Umbilical cord (tissue), 2 donors: ENCODE measurements around the gene ZFP36L2. TPM values are rescaled to one million over a fixed set of nuclear protein-coding genes. Genes with fewer than 3 reads are reported as not detected.

Source experiments
- DNase-seq: peaks from one replicate; pipeline ENCODE4 v3.0.0-alpha.2; 2015; ENCODE audit warnings: low spot score
- total RNA-seq: library from RNA; depleted of rRNA; stranded (reverse); fragments of >200 nt; gene quantifications from one replicate; pipeline ENCODE4 v1.2.3, GENCODE V29; 2014; ENCODE audit warnings: low replicate concordance; ENCODE audit not compliant: insufficient read depth

ZFP36L2 gene, protein sequence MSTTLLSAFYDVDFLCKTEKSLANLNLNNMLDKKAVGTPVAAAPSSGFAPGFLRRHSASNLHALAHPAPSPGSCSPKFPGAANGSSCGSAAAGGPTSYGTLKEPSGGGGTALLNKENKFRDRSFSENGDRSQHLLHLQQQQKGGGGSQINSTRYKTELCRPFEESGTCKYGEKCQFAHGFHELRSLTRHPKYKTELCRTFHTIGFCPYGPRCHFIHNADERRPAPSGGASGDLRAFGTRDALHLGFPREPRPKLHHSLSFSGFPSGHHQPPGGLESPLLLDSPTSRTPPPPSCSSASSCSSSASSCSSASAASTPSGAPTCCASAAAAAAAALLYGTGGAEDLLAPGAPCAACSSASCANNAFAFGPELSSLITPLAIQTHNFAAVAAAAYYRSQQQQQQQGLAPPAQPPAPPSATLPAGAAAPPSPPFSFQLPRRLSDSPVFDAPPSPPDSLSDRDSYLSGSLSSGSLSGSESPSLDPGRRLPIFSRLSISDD
- total RNA-seq = 10.6 TPM

- peak; percentile 98 for DNase-seq
These were observed at the start of gene ZFP36L2 for GRCh38 chr2:43226558-43226954. Gene ZFP36L2, minus strand, starts transcription at chr2:43226606. Its CDS starts 291 bp downstream, at chr2:43226315.

- no peak for DNase-seq
These were observed 48.3 kb upstream of the ZFP36L2 start for GRCh38 chr2:43274721-43275120.

- DNase-seq = no peak
These were observed 47.6 kb upstream of the ZFP36L2 start for GRCh38 chr2:43274055-43274454.

- peak; percentile 68 for DNase-seq
These were observed 47.1 kb upstream of the ZFP36L2 start for GRCh38 chr2:43273529-43273928.

DNA sequence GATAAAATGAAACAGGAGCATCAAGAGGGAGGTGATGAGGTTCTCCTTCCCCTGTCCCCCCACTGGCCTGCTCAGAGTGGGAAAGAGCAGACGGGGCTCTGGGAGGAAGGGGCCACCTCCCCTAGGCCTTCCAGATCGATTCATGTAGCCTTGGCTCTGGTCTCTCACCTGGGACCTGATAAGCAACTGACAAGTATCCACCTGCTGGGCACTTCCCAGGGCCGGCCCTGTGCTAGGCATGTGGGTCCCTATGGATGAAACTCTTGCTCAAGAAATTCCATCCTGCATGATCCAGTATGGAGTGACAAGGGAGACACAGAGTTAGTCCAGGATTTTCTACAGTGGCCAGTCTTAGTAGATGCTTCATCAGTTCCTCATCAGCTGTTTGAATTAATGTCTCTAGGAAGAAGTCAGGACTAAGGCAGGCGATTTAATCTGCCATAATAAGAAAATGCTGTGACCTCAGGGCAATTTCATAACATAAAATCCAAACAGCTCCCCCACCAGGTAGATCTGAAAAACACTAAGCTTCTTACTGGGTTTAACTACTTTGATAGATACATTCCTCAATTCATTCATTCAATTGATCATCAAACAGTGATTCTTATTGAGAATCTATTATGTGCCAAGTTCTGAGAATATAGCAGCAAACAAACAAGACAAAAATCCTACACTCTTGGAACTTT, 44.7 kb upstream of the ZFP36L2 start:
- no peak for DNase-seq

- no peak for DNase-seq
These were observed 44.1 kb upstream of the ZFP36L2 start for GRCh38 chr2:43270461-43270860.

- peak; percentile 93 for DNase-seq
These were observed 43.3 kb upstream of the ZFP36L2 start for GRCh38 chr2:43269706-43270105.

GRCh38 chr2:43269074-43269572, 42.7 kb upstream of the ZFP36L2 start:
- DNase-seq = peak; percentile 89

DNA sequence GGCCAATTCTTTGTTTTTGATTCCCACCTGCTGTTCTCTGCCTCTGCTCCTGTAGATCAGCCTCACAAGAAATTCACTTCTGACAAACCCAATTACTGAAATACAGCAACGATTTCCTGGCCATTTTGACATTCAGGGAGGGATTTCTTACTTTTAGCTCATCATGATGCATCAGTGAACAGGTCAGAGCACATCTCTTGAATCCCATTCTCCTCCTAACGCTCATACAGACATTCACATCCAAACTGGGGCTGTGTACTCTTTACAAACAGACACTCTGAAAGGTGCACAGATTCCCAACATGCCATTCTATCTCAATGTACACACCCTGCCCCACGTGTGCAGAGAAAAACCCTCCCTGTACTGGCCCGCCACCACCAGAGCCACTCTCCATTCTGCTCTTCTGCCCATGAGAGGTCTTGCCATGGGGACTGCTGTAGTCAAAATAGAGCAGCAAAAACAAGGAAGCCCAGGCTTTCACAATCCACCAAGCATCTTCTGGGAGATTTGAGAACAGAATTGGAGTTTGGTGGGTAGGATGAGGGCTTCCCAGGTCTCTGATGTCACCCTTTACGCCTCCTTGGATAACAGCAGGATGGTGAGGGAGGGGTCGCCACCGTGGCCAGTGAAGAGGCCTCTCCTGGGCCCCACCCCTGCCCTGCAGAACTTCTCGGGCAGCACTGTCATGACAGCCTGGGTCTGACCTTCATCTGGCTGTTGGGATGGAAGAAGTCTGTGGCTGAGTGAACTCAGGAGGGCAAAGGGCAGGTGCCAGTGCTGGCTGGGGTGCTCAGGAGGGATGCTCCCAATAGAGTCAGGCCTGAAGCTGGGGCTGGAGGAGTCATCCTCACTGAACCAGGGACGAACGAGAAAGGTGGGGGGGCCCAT, 41.9 kb upstream of the ZFP36L2 start:
- no peak for DNase-seq

- DNase-seq = no peak
These were observed 41.0 kb upstream of the ZFP36L2 start for GRCh38 chr2:43267381-43267780.

DNA sequence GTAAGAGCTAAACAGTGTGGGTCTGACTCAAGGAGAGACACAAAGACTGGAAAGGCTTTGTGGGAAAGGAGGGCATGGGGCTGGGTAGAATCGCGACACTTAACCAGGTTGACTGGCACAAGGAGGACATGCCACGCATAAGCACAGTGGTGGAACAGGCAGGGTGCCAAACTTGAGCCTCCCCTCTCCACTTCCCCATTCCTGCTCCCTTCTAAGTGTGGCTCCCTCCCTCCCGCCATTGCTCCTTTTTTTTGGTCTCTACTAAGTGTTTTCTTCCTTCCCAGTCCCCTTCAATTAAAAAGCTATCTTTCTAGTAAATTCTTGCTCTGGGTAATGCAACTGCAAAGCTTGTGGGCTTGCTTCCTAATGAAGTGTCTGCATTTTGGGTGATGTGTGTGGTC, 40.3 kb upstream of the ZFP36L2 start:
- peak; percentile 35 for DNase-seq

GRCh38 chr2:43265421-43265820, 39.0 kb upstream of the ZFP36L2 start:
- peak; percentile 96 for DNase-seq

DNA sequence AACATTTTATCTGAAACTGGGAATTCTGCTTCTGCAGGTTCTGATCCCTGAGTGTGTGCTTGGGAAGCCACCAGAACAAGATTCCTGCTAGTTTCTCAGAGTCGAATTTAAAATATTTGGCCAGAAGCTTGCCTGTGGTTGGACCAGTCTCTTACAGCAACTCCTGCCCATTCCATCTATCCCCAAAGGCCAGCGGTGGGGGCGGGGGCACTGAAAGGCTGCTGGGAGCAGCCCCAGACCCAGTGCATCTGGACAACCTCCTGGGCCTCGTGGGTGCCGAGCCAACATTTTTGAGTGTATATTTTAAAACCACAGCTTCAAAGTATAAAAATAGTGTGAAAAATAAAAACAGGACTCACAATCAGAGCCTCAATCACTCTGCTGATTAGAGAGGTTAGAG, 38.6 kb upstream of the ZFP36L2 start:
- DNase-seq = peak; percentile 89

GRCh38 chr2:43262951-43263350, 36.5 kb upstream of the ZFP36L2 start:
- no peak for DNase-seq

GRCh38 chr2:43262239-43262638, 35.8 kb upstream of the ZFP36L2 start:
- no peak for DNase-seq

- DNase-seq = no peak
These were observed 33.1 kb upstream of the ZFP36L2 start for GRCh38 chr2:43259512-43259911.

DNA sequence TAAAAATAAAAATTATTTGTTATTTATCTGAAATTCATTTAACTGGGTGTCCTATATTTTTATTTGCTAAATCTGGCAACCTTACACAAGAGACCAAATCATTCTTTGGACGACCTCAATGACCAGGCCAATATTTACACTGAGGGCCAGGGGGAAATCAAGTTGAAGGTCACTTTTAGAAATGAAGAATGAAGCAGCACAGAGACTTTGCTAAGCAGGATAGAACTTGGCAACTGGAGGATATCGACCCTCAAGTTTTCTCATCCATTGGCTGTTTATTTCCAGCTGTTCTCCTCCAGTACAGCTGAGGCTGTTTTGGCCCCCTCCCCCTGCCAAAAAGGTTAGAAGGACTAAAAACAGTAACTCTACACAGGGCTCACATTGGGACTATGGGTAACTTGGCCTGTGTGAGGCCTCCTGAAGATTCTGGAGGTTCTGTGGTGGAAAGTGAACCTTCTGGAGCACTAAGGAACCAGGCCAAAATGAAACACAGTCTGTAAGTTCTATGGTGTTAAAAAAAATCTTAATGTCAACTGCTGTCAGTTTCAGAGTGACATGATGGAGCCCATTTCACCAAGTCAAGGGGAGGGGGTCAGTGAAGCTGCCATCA, 32.2 kb upstream of the ZFP36L2 start:
- DNase-seq = no peak

DNA sequence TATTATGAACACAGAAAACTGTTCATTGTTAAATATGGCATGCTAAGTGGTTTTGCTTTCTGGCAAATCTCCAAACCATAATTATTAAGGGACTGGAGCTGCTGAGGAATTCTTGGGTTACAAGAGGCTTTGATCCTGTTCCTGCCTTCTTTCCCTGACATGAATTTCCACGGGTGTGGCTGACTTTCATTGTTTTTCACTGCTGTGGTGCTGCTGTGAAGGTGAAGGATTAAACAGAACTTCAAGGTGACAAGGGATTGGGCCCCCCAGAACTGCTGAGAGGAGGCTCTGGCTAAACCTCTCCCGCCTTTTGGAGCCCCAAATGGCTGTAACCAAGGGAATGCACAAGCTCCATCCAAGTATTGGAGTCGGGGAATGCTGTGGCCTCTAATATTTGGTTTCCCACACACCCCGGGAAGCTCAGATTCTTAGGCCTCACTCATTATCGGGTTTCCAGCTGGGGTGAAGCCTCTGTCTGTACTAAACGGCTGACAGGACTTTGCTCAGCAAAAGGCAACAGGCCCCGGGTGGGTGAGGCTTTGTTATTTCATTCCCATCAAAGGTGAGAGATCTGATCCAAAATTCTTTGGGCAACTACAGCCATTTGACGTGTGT, 29.0 kb upstream of the ZFP36L2 start:
- DNase-seq = no peak

DNA sequence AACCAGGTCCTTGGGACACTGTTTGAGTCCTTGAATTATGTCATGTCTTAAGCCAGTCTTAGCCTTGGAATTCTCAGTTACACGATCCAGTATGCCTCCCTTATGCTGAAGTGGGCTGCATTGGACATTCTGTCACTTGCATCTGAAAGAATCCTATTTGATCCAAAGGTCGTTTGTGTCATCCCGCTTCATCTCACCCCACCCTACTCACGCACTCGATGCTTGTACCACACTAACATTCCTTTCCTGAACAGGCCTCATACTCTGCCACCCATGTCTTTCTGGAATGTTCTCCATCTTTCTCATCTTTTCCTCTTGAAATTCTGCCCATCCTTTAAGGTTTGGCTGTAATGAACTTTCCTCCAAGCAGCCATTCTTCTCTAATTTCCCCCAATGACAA, 27.9 kb upstream of the ZFP36L2 start:
- DNase-seq = no peak

DNA sequence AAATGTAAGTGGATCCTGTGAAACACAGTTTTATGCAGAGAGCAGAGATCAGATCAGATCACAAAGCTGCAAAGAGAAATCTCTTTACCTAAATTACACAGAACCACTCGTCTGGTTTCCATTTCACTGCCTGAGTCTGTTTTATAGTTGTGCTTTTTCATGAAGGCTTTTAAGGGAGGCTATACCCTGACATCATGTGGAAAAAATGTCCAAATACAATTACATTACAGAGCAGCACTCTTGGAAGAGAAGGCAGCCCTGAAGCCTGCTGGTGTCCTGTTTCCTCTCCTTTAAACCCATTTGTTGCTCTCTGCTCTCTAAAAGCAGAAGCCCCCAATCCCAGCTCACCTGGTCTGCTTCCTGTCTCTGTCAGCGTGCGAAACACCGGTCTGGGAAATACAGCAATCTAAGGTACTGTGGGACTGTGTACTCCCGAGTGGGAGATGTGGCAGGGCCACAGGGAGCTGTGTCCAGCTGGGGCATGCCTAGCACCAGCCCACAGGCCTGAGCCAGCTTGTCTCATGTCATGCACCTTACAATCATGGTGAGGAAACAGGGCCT, 24.8 kb upstream of the ZFP36L2 start:
- peak; percentile 96 for DNase-seq
